Left ventricle myocardium inferior (tissue), 1 donor: ENCODE results near the gene RNU6-1. TPM values are rescaled to one million over a fixed set of nuclear protein-coding genes. Genes with fewer than 3 reads are reported as not detected.

Source experiments
- DNase-seq: peaks from one replicate; pipeline ENCODE4 v3.0.0-alpha.2; 2020
- H3K27ac ChIP-seq: fragments of 200-600 bp; replicated peaks from 2 replicates; pipeline ENCODE4 v1.8.0; 2021
- H3K27me3 ChIP-seq: fragments of 200-600 bp; 2 replicates; pipeline ENCODE4 v1.8.0; 2021; ENCODE audit warnings: low read depth
- H3K36me3 ChIP-seq: fragments of 200-600 bp; 2 replicates; pipeline ENCODE4 v1.8.0; 2021
- H3K4me1 ChIP-seq: fragments of 200-600 bp; 2 replicates; pipeline ENCODE4 v1.8.0; 2021
- H3K4me3 ChIP-seq: fragments of 200-600 bp; 2 replicates; pipeline ENCODE4 v1.8.0; 2021; ENCODE audit warnings: mild to moderate bottlenecking, moderate library complexity
- H3K9me3 ChIP-seq: fragments of 200-600 bp; replicated peaks from 2 replicates; pipeline ENCODE4 v1.8.0; 2021
- intact Hi-C: fragments of 100-400 bp; cut with micrococcal nuclease; formaldehyde crosslinking; loops from one replicate; pipeline ENCODE4 v1.11.0; 2022
- total RNA-seq: library from RNA; stranded (reverse); fragmentation: NEBNext Ultra II Directional; extraction: Animal tissue kit (Norgen Biotek cat#: 25700); gene quantifications from one replicate; pipeline ENCODE4 v1.2.1, GENCODE V29; 2021
- TF ChIP-seq, protein P1 (sequence below): fragments of 200-600 bp; IDR thresholded peaks from 2 replicates; pipeline ENCODE4 v1.8.0; 2021; ENCODE audit warnings: antibody characterized with exemption, mild to moderate bottlenecking, borderline replicate concordance
- donor health status: DM: no; HTN: yes; CAD: no; lungs with severe emphysema.

RNU6-1 gene
- total RNA-seq, 1 donor from 2014 or later: not detected

- no peaks in the 10 kb centered on the region for H3K9me3 ChIP-seq
- peaks cover 81% of the 10 kb centered on the region for H3K4me1 ChIP-seq
- H3K36me3 ChIP-seq: no peaks in the 10 kb centered on the region
- DNase-seq: no peak
- peak overlapping the region; percentile 47 for H3K4me3 ChIP-seq
- TF ChIP-seq, protein P1, sequence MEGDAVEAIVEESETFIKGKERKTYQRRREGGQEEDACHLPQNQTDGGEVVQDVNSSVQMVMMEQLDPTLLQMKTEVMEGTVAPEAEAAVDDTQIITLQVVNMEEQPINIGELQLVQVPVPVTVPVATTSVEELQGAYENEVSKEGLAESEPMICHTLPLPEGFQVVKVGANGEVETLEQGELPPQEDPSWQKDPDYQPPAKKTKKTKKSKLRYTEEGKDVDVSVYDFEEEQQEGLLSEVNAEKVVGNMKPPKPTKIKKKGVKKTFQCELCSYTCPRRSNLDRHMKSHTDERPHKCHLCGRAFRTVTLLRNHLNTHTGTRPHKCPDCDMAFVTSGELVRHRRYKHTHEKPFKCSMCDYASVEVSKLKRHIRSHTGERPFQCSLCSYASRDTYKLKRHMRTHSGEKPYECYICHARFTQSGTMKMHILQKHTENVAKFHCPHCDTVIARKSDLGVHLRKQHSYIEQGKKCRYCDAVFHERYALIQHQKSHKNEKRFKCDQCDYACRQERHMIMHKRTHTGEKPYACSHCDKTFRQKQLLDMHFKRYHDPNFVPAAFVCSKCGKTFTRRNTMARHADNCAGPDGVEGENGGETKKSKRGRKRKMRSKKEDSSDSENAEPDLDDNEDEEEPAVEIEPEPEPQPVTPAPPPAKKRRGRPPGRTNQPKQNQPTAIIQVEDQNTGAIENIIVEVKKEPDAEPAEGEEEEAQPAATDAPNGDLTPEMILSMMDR: no peak
- peaks cover 100% of the 10 kb centered on the region for H3K27me3 ChIP-seq
- intact Hi-C loops: no loop called here
- no peak overlapping the region for H3K27ac ChIP-seq
Observed at GRCh38 chr15:67825881-67826716, 13.7 kb downstream of the RNU6-1 start.

- Histone ChIP-seq H3K27me3 (peaks cover 100% of the 10 kb centered on the region), H3K4me1 (peaks cover 90% of the 10 kb centered on the region), H3K36me3 (no peaks in the 10 kb centered on the region), H3K4me3 (peak within 1 kb of the TSS; percentile 47), H3K27ac (no peak within 1 kb of the TSS), H3K9me3 (no peaks in the 10 kb centered on the region)
- intact Hi-C loops: no loop called here
- TF ChIP-seq, protein P1: no peak
- DNase-seq: no peak
Observed at GRCh38 chr15:67824976-67825880, 14.6 kb downstream of the RNU6-1 start, which contains the start of gene SKOR1. Gene SKOR1 (plus strand): TSS chr15:67825509. CDS start chr15:67825603, 94 bp downstream.

GRCh38 chr15:67824197-67824968 lies 15.5 kb downstream of the RNU6-1 start:
- H3K36me3 ChIP-seq: no peaks in the 10 kb centered on the region
- no peaks in the 10 kb centered on the region for H3K9me3 ChIP-seq
- no peak overlapping the region for H3K27ac ChIP-seq
- TF ChIP-seq, protein P1: no peak
- peak overlapping the region; percentile 47 for H3K4me3 ChIP-seq
- no peak for DNase-seq
- intact Hi-C loops: no loop called here
- peaks cover 84% of the 10 kb centered on the region for H3K4me1 ChIP-seq
- peaks cover 100% of the 10 kb centered on the region for H3K27me3 ChIP-seq

GRCh38 chr15:67823314-67824196 lies 16.3 kb downstream of the RNU6-1 start:
- no peaks in the 10 kb centered on the region for H3K36me3 ChIP-seq
- intact Hi-C loops: no loop called here
- H3K4me3 ChIP-seq: peak overlapping the region; percentile 43
- peaks cover 100% of the 10 kb centered on the region for H3K27me3 ChIP-seq
- no peaks in the 10 kb centered on the region for H3K9me3 ChIP-seq
- H3K4me1 ChIP-seq: peaks cover 76% of the 10 kb centered on the region
- no peak overlapping the region for H3K27ac ChIP-seq
- TF ChIP-seq, protein P1: no peak
- DNase-seq: no peak
